H9 (cell line): ENCODE results near the gene PAMR1. TPM values are rescaled to one million over a fixed set of nuclear protein-coding genes. Genes with fewer than 3 reads are reported as not detected.

Source experiments
- DNase-seq: peaks from one replicate; pipeline ENCODE4 v3.0.0-alpha.2; 2017
- H2AFZ ChIP-seq: one replicate; pipeline ENCODE4 v1.6.1; 2013; ENCODE audit warnings: mild to moderate bottlenecking, low read length, control low read depth, moderate library complexity
- H2AK5ac ChIP-seq: 2 replicates; pipeline ENCODE4 v1.6.1; 2013; ENCODE audit warnings: low read length, control low read depth, mixed read lengths; ENCODE audit not compliant: insufficient read length
- H2BK120ac ChIP-seq: one replicate; pipeline ENCODE4 v1.6.1; 2013; ENCODE audit warnings: low read depth, mild to moderate bottlenecking, low read length, control low read depth, inconsistent platforms; ENCODE audit not compliant: poor library complexity, severe bottlenecking
- H2BK12ac ChIP-seq: 2 replicates; pipeline ENCODE4 v1.6.1; 2013; ENCODE audit warnings: low read length, control low read depth, mixed read lengths, low read depth; ENCODE audit not compliant: insufficient read length
- H2BK15ac ChIP-seq: 2 replicates; pipeline ENCODE4 v1.6.1; 2013; ENCODE audit warnings: low read depth, low read length, control low read depth
- H2BK20ac ChIP-seq: one replicate; pipeline ENCODE4 v1.6.1; 2013; ENCODE audit warnings: low read depth, mild to moderate bottlenecking, low read length, control low read depth, inconsistent platforms; ENCODE audit not compliant: poor library complexity, severe bottlenecking
- H2BK5ac ChIP-seq: 2 replicates; pipeline ENCODE4 v1.6.1; 2013; ENCODE audit warnings: low read length, control low read depth, mixed read lengths; ENCODE audit not compliant: insufficient read length
- H3K14ac ChIP-seq: 2 replicates; pipeline ENCODE4 v1.6.1; 2013; ENCODE audit warnings: low read length, control low read depth; ENCODE audit not compliant: insufficient read depth
- H3K18ac ChIP-seq: 2 replicates; pipeline ENCODE4 v1.6.1; 2013; ENCODE audit warnings: low read depth, mild to moderate bottlenecking, mixed read lengths, low read length, control low read depth; ENCODE audit not compliant: insufficient read length
- H3K23ac ChIP-seq: 2 replicates; pipeline ENCODE4 v1.6.1; 2013; ENCODE audit warnings: low read length, control low read depth, mixed read lengths, low read depth; ENCODE audit not compliant: insufficient read length
- H3K23me2 ChIP-seq: 2 replicates; pipeline ENCODE4 v1.6.1; 2013; ENCODE audit warnings: low read depth, mild to moderate bottlenecking, mixed read lengths, low read length, control low read depth; ENCODE audit not compliant: insufficient read length, poor library complexity, severe bottlenecking
- H3K27ac ChIP-seq: 2 replicates; pipeline ENCODE4 v1.5.1; 2013; ENCODE audit warnings: low read length, control low read depth, mixed read lengths, low read depth; ENCODE audit not compliant: insufficient read length
- H3K27me3 ChIP-seq: 2 replicates; pipeline ENCODE4 v1.6.1; 2013; ENCODE audit warnings: low read length, control low read depth, inconsistent platforms; ENCODE audit not compliant: insufficient read depth
- H3K4ac ChIP-seq: 2 replicates; pipeline ENCODE4 v1.6.1; 2013; ENCODE audit warnings: low read depth, mild to moderate bottlenecking, control low read depth, inconsistent platforms, low read length, moderate library complexity
- H3K4me1 ChIP-seq: 2 replicates; pipeline ENCODE4 v1.6.1; 2013; ENCODE audit warnings: low read length, control low read depth, inconsistent platforms; ENCODE audit not compliant: insufficient read depth
- H3K4me2 ChIP-seq: 2 replicates; pipeline ENCODE4 v1.6.1; 2013; ENCODE audit warnings: low read length, control low read depth, mixed read lengths; ENCODE audit not compliant: insufficient read length, insufficient read depth
- H3K56ac ChIP-seq: 2 replicates; pipeline ENCODE4 v1.6.1; 2013; ENCODE audit warnings: low read depth, mild to moderate bottlenecking, mixed read lengths, low read length, control low read depth; ENCODE audit not compliant: insufficient read length
- H3K79me1 ChIP-seq: 2 replicates; pipeline ENCODE4 v1.6.1; 2013; ENCODE audit warnings: low read depth, mild to moderate bottlenecking, moderate library complexity, low read length, control low read depth, inconsistent platforms; ENCODE audit not compliant: insufficient read depth, poor library complexity, severe bottlenecking
- H3K79me2 ChIP-seq: 2 replicates; pipeline ENCODE4 v1.6.1; 2013; ENCODE audit warnings: low read length, control low read depth, inconsistent platforms; ENCODE audit not compliant: insufficient read depth
- H3K9ac ChIP-seq: 2 replicates; pipeline ENCODE4 v1.6.1; 2013; ENCODE audit warnings: low read length, control low read depth, mixed read lengths; ENCODE audit not compliant: insufficient read length; ENCODE audit errors: extremely low read depth
- H3K9me3 ChIP-seq: one replicate; pipeline ENCODE4 v1.6.1; 2013; ENCODE audit warnings: low read depth, low read length, inconsistent platforms; ENCODE audit not compliant: control insufficient read depth
- H3T11ph ChIP-seq: one replicate; pipeline ENCODE4 v1.6.1; 2013; ENCODE audit warnings: mild to moderate bottlenecking, low read length, control low read depth, inconsistent platforms
- H4K20me1 ChIP-seq: one replicate; pipeline ENCODE4 v1.6.1; 2013; ENCODE audit not compliant: control insufficient read depth, insufficient read length, insufficient read depth
- H4K5ac ChIP-seq: 2 replicates; pipeline ENCODE4 v1.6.1; 2013; ENCODE audit warnings: low read depth, mild to moderate bottlenecking, mixed read lengths, low read length, control low read depth; ENCODE audit not compliant: insufficient read length
- H4K8ac ChIP-seq: replicated peaks from 2 replicates; pipeline ENCODE4 v1.6.1; 2013; ENCODE audit warnings: low read length, control low read depth, mixed read lengths, low read depth; ENCODE audit not compliant: insufficient read length
- H4K91ac ChIP-seq: 2 replicates; pipeline ENCODE4 v1.6.1; 2013; ENCODE audit warnings: low read depth, mild to moderate bottlenecking, moderate library complexity, mixed read lengths, low read length, control low read depth; ENCODE audit not compliant: insufficient read length
- H3K27ac Mint-ChIP-seq, 3 experiments: 2 replicates in 2 of 3; 3 replicates in 1 of 3; pipeline ENCODE4 v1.8.0; 2020 to 2021; ENCODE audit warnings: mixed read lengths in 3 of 3, mild to moderate bottlenecking in 1 of 3, moderate library complexity in 1 of 3
- H3K27me3 Mint-ChIP-seq: 2 replicates; pipeline ENCODE4 v1.8.0; 2021; ENCODE audit warnings: low read depth, mild to moderate bottlenecking, moderate library complexity, mixed read lengths
- H3K36me3 Mint-ChIP-seq, 3 experiments: 2 replicates in 2 of 3; 3 replicates in 1 of 3; pipeline ENCODE4 v1.8.0; 2020 to 2021; ENCODE audit warnings: low read depth in 3 of 3, mixed read lengths in 3 of 3; ENCODE audit not compliant: insufficient read depth in 1 of 3
- H3K4me1 Mint-ChIP-seq, 2 experiments: 2 replicates each; pipeline ENCODE4 v1.8.0; 2020; ENCODE audit warnings: mixed read lengths in 2 of 2
- H3K4me3 Mint-ChIP-seq, 2 experiments: 2 replicates in 1 of 2; 3 replicates in 1 of 2; pipeline ENCODE4 v1.8.0; 2020 to 2021; ENCODE audit warnings: mild to moderate bottlenecking in 2 of 2, mixed read lengths in 2 of 2, moderate library complexity in 1 of 2
- H3K9me3 Mint-ChIP-seq, 2 experiments: 2 replicates in 1 of 2; 3 replicates in 1 of 2; pipeline ENCODE4 v1.8.0; 2020; ENCODE audit warnings: mild to moderate bottlenecking in 2 of 2, mixed read lengths in 2 of 2, moderate library complexity in 1 of 2
- WGBS: extraction: QIAGEN DNeasy Blood & Tissue Kit; methylation state at CpG from one replicate; pipeline ENCODE4 v1.1.7; 2013; ENCODE audit warnings: missing lambda C conversion rate, low lambda C conversion rate, mixed read lengths; ENCODE audit not compliant: insufficient read length; ENCODE audit errors: extremely low coverage; 5-methylcytosine and 5-hydroxymethylcytosine counted together
- total RNA-seq: library from RNA; stranded (reverse); gene quantifications from 2 replicates; pipeline ENCODE4 v1.2.1, GENCODE V29; 2021
- TF ChIP-seq, protein P1 (sequence below): fragments of 200-600 bp; sonication (generic); conservative IDR thresholded peaks from 3 replicates; pipeline ENCODE4 v1.8.0; 2021; ENCODE audit warnings: antibody characterized with exemption, mild to moderate bottlenecking

Gene PAMR1
- total RNA-seq, 1 experiment from 2014 or later = 2.4 TPM

DNA sequence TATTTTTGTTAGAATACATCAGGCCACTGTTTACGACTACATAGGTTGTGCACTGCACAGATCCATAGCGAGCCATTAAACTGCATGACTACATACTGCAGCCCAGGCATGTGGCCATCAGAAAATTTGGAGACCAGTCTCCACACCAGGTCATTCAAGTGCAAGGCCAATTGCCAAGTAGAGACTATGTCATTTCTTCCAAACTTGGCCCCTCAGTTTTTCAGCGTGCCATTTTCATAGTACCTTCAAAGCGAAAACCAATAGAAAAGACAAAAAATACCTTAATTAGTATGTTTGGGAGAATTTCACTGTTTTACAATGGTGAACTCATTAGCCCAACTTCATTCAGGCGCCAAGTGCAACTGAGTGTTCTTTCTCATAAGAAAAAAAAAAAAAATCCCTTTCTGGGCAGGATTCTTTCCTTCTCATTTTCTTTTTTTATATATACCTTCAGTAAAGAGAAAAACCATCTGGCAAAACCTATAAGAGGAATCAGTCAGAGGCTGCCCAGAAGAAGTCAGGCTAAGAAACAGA is 30.4 kb downstream of the PAMR1 start:
- Mint-ChIP-seq H3K9me3 (no peaks in the 10 kb centered on the region), H3K4me1 (peaks cover 6 to 10% of the 10 kb centered on the region in 2 experiments), H3K27me3 (peaks cover 1% of the 10 kb centered on the region), H3K36me3 (no peaks in the 10 kb centered on the region; a peak in 1 of 7 replicates), H3K27ac (no peak overlapping the region), H3K4me3 (no peak overlapping the region)
- Histone ChIP-seq H3K14ac (no peak overlapping the region), H3K23me2 (no peaks in the 10 kb centered on the region), H2BK12ac (no peak overlapping the region), H4K91ac (no peak overlapping the region), H2AFZ (no peak overlapping the region), H3K56ac (no peak overlapping the region), H4K5ac (no peak overlapping the region), H3K79me2 (no peaks in the 10 kb centered on the region), H3K9ac (no peak overlapping the region), H3K27ac (no peak overlapping the region), H2BK120ac (no peak overlapping the region), H3K4me2 (no peak overlapping the region), H3K27me3 (no peaks in the 10 kb centered on the region), H4K20me1 (no peaks in the 10 kb centered on the region), H2BK15ac (no peak overlapping the region), H3K4me1 (no peaks in the 10 kb centered on the region), H3K18ac (no peak overlapping the region), H3T11ph (no peak overlapping the region), H3K23ac (no peak overlapping the region), H3K9me3 (no peaks in the 10 kb centered on the region), H3K4ac (no peak overlapping the region), H3K79me1 (no peaks in the 10 kb centered on the region), H2BK20ac (no peak overlapping the region), H2AK5ac (no peak overlapping the region), H4K8ac (no peak overlapping the region), H2BK5ac (no peak overlapping the region)
- TF ChIP-seq, protein P1, sequence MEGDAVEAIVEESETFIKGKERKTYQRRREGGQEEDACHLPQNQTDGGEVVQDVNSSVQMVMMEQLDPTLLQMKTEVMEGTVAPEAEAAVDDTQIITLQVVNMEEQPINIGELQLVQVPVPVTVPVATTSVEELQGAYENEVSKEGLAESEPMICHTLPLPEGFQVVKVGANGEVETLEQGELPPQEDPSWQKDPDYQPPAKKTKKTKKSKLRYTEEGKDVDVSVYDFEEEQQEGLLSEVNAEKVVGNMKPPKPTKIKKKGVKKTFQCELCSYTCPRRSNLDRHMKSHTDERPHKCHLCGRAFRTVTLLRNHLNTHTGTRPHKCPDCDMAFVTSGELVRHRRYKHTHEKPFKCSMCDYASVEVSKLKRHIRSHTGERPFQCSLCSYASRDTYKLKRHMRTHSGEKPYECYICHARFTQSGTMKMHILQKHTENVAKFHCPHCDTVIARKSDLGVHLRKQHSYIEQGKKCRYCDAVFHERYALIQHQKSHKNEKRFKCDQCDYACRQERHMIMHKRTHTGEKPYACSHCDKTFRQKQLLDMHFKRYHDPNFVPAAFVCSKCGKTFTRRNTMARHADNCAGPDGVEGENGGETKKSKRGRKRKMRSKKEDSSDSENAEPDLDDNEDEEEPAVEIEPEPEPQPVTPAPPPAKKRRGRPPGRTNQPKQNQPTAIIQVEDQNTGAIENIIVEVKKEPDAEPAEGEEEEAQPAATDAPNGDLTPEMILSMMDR = no peak
- no CpG with 5 or more reads among the region's 5 CpGs for whole genome bisulfite sequencing
- DNase-seq = no peak
